GM18526 (cell line): Measurements from ENCODE around the gene KCNIP4.

Experiments
- POLR2A ChIP-seq: IDR thresholded peaks from 3 replicates; pipeline ENCODE4 v1.6.1; 2011; ENCODE audit not compliant: insufficient read length; ENCODE audit errors: extremely low read depth

Gene KCNIP4

GRCh38 chr4:20773144-20773997 is 1175.2 kb downstream of the KCNIP4 start:
- TF ChIP-seq POLR2A: no peak

GRCh38 chr4:20764366-20764992 is 1184.1 kb downstream of the KCNIP4 start:
- TF ChIP-seq POLR2A: no peak

GRCh38 chr4:20761826-20762225 is 1186.7 kb downstream of the KCNIP4 start:
- TF ChIP-seq POLR2A: no peak

- no peak for TF ChIP-seq POLR2A
Measured at GRCh38 chr4:20761382-20761781, 1187.2 kb downstream of the KCNIP4 start.

GRCh38 chr4:20760053-20760452 is 1188.5 kb downstream of the KCNIP4 start:
- TF ChIP-seq POLR2A: no peak

- TF ChIP-seq POLR2A: no peak
Measured at GRCh38 chr4:20754036-20754435, 1194.5 kb downstream of the KCNIP4 start.

- no peak for TF ChIP-seq POLR2A
Measured at GRCh38 chr4:20752641-20753040, 1195.9 kb downstream of the KCNIP4 start.

- no peak for TF ChIP-seq POLR2A
Measured at GRCh38 chr4:20735931-20736330, 1212.6 kb downstream of the KCNIP4 start.

GRCh38 chr4:20724915-20725314 is 1223.7 kb downstream of the KCNIP4 start:
- no peak for TF ChIP-seq POLR2A

GRCh38 chr4:20723463-20723862 is 1225.1 kb downstream of the KCNIP4 start:
- no peak for TF ChIP-seq POLR2A

GRCh38 chr4:20723019-20723418 is 1225.6 kb downstream of the KCNIP4 start:
- no peak for TF ChIP-seq POLR2A

GRCh38 chr4:20711335-20711734 is 1237.2 kb downstream of the KCNIP4 start:
- TF ChIP-seq POLR2A: no peak

- TF ChIP-seq POLR2A: peak; percentile 59
Measured at GRCh38 chr4:20700007-20700761, 1248.4 kb downstream of the KCNIP4 start, which contains the start of gene PACRGL. TSS of gene PACRGL (plus strand) at chr4:20700458. CDS start at chr4:20704482, 4,024 bp downstream.

GRCh38 chr4:20698820-20699219 is 1249.8 kb downstream of the KCNIP4 start:
- no peak for TF ChIP-seq POLR2A

GRCh38 chr4:20698382-20698781 is 1250.2 kb downstream of the KCNIP4 start:
- TF ChIP-seq POLR2A: no peak

GRCh38 chr4:20696815-20697214 is 1251.8 kb downstream of the KCNIP4 start:
- TF ChIP-seq POLR2A: no peak
